Heart left ventricle (tissue), 16 donors: ENCODE data around the gene OR5AK2. TPM values are rescaled to one million over a fixed set of nuclear protein-coding genes. Genes with fewer than 3 reads are reported as not detected.

ENCODE experiments used
- ATAC-seq, 4 donors: fragments of 200-7000 bp; cut with Tn5 transposase; one replicate each; pipeline ENCODE4 v1.9.1; 2020 to 2022; ENCODE audit warnings: moderate library complexity in 4 of 4, mild to moderate bottlenecking in 3 of 4, moderate number of reproducible peaks in 1 of 4
- DNase-seq, 5 donors: peaks; one replicate each; pipeline ENCODE4 v3.0.0-alpha.2; 2020
- H3K27ac ChIP-seq, 12 donors: fragments of 200-600 bp; sonication (generic) in 4 of 12; one replicate each; pipeline versions ENCODE4 v1.5.0 to v1.8.0; 2016 to 2022; ENCODE audit warnings: mild to moderate bottlenecking in 2 of 12
- H3K27me3 ChIP-seq, 9 donors: fragments of 200-600 bp; sonication (generic) in 2 of 9; one replicate each; pipeline versions ENCODE4 v1.5.1 to v1.8.0; 2016 to 2022; ENCODE audit warnings: mild to moderate bottlenecking in 3 of 9
- H3K36me3 ChIP-seq, 9 donors: fragments of 200-600 bp; sonication (generic) in 2 of 9; one replicate each; pipeline versions ENCODE4 v1.5.0 to v1.8.0; 2018 to 2022; ENCODE audit warnings: mild to moderate bottlenecking in 2 of 9
- H3K4me1 ChIP-seq, 12 donors: fragments of 200-600 bp; sonication (generic) in 4 of 12; one replicate each; pipeline versions ENCODE4 v1.5.0 to v1.8.0; 2016 to 2022; ENCODE audit warnings: mild to moderate bottlenecking in 3 of 12
- H3K4me3 ChIP-seq, 12 donors: fragments of 200-600 bp; sonication (generic) in 4 of 12; one replicate each; pipeline versions ENCODE4 v1.5.0 to v1.8.0; 2017 to 2022; ENCODE audit warnings: mild to moderate bottlenecking in 9 of 12, moderate library complexity in 4 of 12
- H3K9me3 ChIP-seq, 12 donors: fragments of 200-600 bp; sonication (generic) in 4 of 12; one replicate each; pipeline versions ENCODE4 v1.5.0 to v1.8.0; 2016 to 2022; ENCODE audit warnings: mild to moderate bottlenecking in 1 of 12
- POLR2A ChIP-seq, 2 donors: fragments of 450-650 bp; IDR thresholded peaks; one replicate each; pipeline ENCODE4 v1.6.1; 2017; ENCODE audit warnings: antibody characterized with exemption in 2 of 2, mild to moderate bottlenecking in 2 of 2, moderate library complexity in 2 of 2
- WGBS, 4 donors: extraction: QIAGEN DNeasy Blood & Tissue Kit in 2 of 4; methylation state at CpG; one replicate each; pipeline versions ENCODE4 v1.1.5 to v1.1.7; 2013 to 2018; 5-methylcytosine and 5-hydroxymethylcytosine counted together
- intact Hi-C, 10 donors: fragments of 100-400 bp; cut with DNase I; formaldehyde crosslinking; loops; one replicate each; pipeline versions ENCODE4 v1.11.1 to v1.14.2; 2022
- polyA plus RNA-seq, 2 donors: library from polyadenylated mRNA; stranded (reverse); fragments of 200-250 nt; gene quantifications; one replicate each; pipeline ENCODE4 v1.2.3, GENCODE V29; 2013
- total RNA-seq, 9 donors: library from RNA; depleted of rRNA in 2 of 9; stranded (reverse); fragments of >200 nt in 2 of 9; fragmentation: NEBNext Ultra II Directional in 3 of 9; extraction: Animal tissue kit (Norgen Biotek cat#: 25700) in 3 of 9; gene quantifications; one replicate each; pipeline versions ENCODE4 v1.1.0 to v1.2.4, GENCODE V29; 2016 to 2023
- TF ChIP-seq, protein P1 (sequence below), 12 donors: fragments of 200-600 bp; sonication (generic) in 4 of 12; IDR thresholded peaks; one replicate each; pipeline versions ENCODE4 v1.5.0 to v1.8.0; 2018 to 2022; ENCODE audit warnings: antibody characterized with exemption in 12 of 12, mild to moderate bottlenecking in 5 of 12
- donor health status: ischemic (EF 13 %, LVEDD 7.1; RV severe dilation, severe dysfunction).
- donor health status: healthy with polysubstance abuse.
- donor health status: DM: no; HTN: yes; CAD: no.
- donor health status: DM: no; HTN: no; CAD: no.
- donor health status: ischemic (EF 25% LVEDD 6.9; RV normal size, moderate dysfunction).
- donor health status: ischemic (EF 25% LVEDD 5.7; RV mildly dilated, moderate dysfunction).
- donor health status: healthy.
- donor health status: DM: yes; HTN: yes; CAD: no.
- donor health status: ischemic (EF 35%, LVEDD 5.7; RV mildly dilated, moderate dysfunction).
- donor health status: nonischemic (EF 11% LVEDD 7.7; RV severe dilation, severe dysfunction).
- donor health status: DM: yes; HTN: yes; CAD: no.
- donor health status: PGD.
- donor health status: ischemic (EF 29% LVEDD 5.4; RV normal size, mild dysfunction).
- donor health status: nonischemic (EF 23%, LVEDD 6.1; RV moderate dilation, normal function).

The OR5AK2 gene
- total and polyA plus RNA-seq, 11 donors, result not detected

DNA sequence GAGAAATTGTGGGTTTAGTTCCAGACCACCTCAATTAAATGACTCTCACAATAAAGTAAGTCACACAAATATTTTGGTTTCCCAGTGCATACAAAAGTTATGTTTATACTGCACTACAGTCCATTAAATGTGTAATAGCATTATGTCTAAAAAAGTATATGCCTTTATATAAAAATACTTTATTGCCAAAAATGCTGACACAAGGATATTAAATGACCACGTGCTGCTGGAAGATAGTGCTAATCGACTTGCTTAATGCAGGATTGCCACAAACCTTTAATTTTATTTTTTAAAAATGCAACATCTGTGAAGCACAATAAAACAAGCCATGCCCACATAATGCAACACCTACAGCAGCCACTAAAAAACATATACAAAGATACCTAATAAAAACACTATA, 27.0 kb downstream of the OR5AK2 start:
- 63 to 71% (median 65%) methylated on average over 2 of the region's 2 CpGs for WGBS, 4 donors
- H3K27ac ChIP-seq, result no peak overlapping the region
- H3K4me3 ChIP-seq, result no peak overlapping the region
- TF ChIP-seq, protein P1, sequence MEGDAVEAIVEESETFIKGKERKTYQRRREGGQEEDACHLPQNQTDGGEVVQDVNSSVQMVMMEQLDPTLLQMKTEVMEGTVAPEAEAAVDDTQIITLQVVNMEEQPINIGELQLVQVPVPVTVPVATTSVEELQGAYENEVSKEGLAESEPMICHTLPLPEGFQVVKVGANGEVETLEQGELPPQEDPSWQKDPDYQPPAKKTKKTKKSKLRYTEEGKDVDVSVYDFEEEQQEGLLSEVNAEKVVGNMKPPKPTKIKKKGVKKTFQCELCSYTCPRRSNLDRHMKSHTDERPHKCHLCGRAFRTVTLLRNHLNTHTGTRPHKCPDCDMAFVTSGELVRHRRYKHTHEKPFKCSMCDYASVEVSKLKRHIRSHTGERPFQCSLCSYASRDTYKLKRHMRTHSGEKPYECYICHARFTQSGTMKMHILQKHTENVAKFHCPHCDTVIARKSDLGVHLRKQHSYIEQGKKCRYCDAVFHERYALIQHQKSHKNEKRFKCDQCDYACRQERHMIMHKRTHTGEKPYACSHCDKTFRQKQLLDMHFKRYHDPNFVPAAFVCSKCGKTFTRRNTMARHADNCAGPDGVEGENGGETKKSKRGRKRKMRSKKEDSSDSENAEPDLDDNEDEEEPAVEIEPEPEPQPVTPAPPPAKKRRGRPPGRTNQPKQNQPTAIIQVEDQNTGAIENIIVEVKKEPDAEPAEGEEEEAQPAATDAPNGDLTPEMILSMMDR (IDR thresholded peaks at IDR 0.05), result no peak
- no peak for TF ChIP-seq POLR2A (IDR thresholded peaks at IDR 0.05)
- DNase-seq, result no peak
- no peaks in the 10 kb centered on the region for H3K27me3 ChIP-seq
- no peaks in the 10 kb centered on the region for H3K4me1 ChIP-seq
- no peak for ATAC-seq
- intact Hi-C loops, result no loop called here
- H3K9me3 ChIP-seq, result peaks cover 0 to 5% (median 0%) of the 10 kb centered on the region in 12 donors
- H3K36me3 ChIP-seq, result no peaks in the 10 kb centered on the region

DNA sequence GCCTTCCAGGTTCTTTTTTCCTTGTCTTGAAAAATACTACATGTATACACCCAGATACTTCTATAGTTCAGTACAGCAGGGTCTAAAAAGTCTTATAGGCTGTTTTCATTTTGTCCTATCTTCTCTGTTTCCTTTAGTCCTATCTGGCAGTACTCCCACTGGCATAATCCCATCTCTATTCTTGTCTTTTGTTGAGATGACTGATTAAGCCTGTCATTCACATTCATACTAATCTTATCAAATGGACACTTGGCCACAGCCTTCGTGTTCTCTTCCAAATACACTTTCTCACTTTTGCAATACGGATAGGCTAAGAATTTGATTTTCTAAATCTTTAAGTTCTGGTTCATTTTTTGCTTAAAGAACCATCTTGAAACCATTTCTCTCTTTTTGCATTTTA, 42.8 kb downstream of the OR5AK2 start:
- TF ChIP-seq, protein P1 (IDR thresholded peaks at IDR 0.05), result no peak
- TF ChIP-seq POLR2A (IDR thresholded peaks at IDR 0.05), result no peak
- Histone ChIP-seq H3K4me3 (no peak overlapping the region), H3K4me1 (no peaks in the 10 kb centered on the region), H3K27ac (no peak overlapping the region), H3K27me3 (no peaks in the 10 kb centered on the region), H3K36me3 (no peaks in the 10 kb centered on the region), H3K9me3 (no peaks in the 10 kb centered on the region)
- intact Hi-C loops, result loop anchor here in 1 of 10 donors (10.0 kb wide), 1 partner anchor 57 kb away; no protein-coding TSS in a partner anchor
- ATAC-seq (no peak), DNase-seq (no peak)
- WGBS, 4 donors, result 38 to 59% (median 50%) methylated on average over 2 of the region's 2 CpGs

Other genes with a start within 250 kb of the OR5AK2 start
- gene OR9G4, start 240.2 kb upstream of the OR5AK2 start, total RNA-seq, result not detected
- gene OR9G4, start 240.2 kb upstream of the OR5AK2 start, polyA plus RNA-seq, result not detected
- 1 to 10 TPM in 1 of 9 donors, under 1 TPM in 5, not detected in 3; 0.07 to 1.1 (median 0.35) TPM for gene LRRC55, start 193.0 kb downstream of the OR5AK2 start, total RNA-seq
- gene LRRC55, start 193.0 kb downstream of the OR5AK2 start, polyA plus RNA-seq, result under 1 TPM; 0.08 to 0.14 TPM
- gene APLNR, start 248.3 kb downstream of the OR5AK2 start, total RNA-seq, result 10 to 100 TPM in 4 of 9 donors, 1 to 10 TPM in 5; 5.7 to 63.3 (median 9.9) TPM
- 1 to 10 TPM; 1.1 to 8.9 TPM for gene APLNR, start 248.3 kb downstream of the OR5AK2 start, polyA plus RNA-seq